CD4-positive, alpha-beta T cell treated with Interferon gamma for 1 hour (primary cell): ENCODE measurements around the gene ABL1.

ENCODE experiments used
- DNase-seq: peaks from one replicate; pipeline ENCODE4 v3.0.0-alpha.2; 2020

ABL1 gene

DNA sequence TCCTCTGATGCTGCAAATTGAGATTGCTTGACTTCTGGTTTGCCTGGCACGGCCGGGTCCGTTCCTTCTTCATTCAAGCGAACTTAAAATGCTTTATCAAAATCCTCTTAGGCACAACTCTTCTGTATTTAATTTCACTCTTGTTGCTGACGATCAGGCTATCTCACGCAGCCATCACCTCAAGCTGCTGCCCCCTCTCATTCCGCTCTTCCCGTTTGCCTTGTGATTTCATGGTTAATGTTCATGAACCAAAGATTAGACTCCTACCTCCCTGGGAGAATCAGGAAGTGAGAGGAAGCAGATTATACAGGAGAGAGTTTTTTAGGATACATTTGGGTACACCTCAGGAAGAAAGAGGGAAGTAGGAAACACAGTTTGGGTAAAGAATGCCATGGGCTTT, 38.9 kb downstream of the ABL1 start:
- DNase-seq, result no peak

DNA sequence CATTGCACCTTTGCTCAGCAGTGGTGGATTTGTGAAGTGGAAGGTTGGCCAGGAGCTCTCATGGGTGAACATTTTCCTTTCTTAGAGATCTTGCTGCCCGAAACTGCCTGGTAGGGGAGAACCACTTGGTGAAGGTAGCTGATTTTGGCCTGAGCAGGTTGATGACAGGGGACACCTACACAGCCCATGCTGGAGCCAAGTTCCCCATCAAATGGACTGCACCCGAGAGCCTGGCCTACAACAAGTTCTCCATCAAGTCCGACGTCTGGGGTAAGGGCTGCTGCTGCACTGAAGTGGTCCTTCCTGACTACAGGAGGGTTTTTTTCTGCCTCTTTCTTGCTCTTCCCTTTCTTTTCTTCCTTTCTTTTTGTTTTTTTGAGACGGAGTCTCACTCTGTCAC, 39.7 kb downstream of the ABL1 start:
- DNase-seq, result no peak

GRCh38 chr9:130877300-130877699, 42.2 kb downstream of the ABL1 start:
- no peak for DNase-seq

DNA sequence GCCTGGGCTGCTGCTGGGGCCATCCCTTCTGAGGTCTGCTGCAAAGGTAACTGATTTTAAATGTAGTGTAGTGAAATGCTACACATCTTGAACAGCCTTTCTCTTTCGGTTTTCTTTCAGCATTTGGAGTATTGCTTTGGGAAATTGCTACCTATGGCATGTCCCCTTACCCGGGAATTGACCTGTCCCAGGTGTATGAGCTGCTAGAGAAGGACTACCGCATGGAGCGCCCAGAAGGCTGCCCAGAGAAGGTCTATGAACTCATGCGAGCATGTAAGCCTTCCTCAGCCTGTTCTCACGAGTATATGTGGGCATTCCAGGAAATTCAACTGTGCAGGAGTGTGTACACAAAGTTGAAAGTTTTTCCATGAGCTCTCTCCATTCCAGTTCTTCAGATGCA, 43.2 kb downstream of the ABL1 start:
- no peak for DNase-seq

GRCh38 chr9:130879863-130880411, 44.9 kb downstream of the ABL1 start:
- no peak for DNase-seq

GRCh38 chr9:130880599-130881220, 45.7 kb downstream of the ABL1 start:
- no peak for DNase-seq

GRCh38 chr9:130881516-130881915, 46.5 kb downstream of the ABL1 start:
- DNase-seq, result no peak

GRCh38 chr9:130882696-130883225, 47.7 kb downstream of the ABL1 start:
- no peak for DNase-seq

GRCh38 chr9:130883479-130883878, 48.4 kb downstream of the ABL1 start:
- no peak for DNase-seq

DNA sequence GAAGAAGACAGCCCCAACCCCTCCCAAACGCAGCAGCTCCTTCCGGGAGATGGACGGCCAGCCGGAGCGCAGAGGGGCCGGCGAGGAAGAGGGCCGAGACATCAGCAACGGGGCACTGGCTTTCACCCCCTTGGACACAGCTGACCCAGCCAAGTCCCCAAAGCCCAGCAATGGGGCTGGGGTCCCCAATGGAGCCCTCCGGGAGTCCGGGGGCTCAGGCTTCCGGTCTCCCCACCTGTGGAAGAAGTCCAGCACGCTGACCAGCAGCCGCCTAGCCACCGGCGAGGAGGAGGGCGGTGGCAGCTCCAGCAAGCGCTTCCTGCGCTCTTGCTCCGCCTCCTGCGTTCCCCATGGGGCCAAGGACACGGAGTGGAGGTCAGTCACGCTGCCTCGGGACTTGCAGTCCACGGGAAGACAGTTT, 49.1 kb downstream of the ABL1 start:
- DNase-seq, result no peak

- no peak for DNase-seq
Observed at GRCh38 chr9:130884542-130885483, 49.8 kb downstream of the ABL1 start.

- DNase-seq, result no peak
Observed at GRCh38 chr9:130885484-130886375, 50.7 kb downstream of the ABL1 start.

DNA sequence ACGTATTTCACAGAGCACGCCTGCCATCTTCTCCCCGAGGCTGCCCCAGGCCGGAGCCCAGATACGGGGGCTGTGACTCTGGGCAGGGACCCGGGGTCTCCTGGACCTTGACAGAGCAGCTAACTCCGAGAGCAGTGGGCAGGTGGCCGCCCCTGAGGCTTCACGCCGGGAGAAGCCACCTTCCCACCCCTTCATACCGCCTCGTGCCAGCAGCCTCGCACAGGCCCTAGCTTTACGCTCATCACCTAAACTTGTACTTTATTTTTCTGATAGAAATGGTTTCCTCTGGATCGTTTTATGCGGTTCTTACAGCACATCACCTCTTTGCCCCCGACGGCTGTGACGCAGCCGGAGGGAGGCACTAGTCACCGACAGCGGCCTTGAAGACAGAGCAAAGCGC, 51.9 kb downstream of the ABL1 start:
- DNase-seq, result no peak

- DNase-seq, result no peak
Observed at GRCh38 chr9:130887494-130888144, 52.6 kb downstream of the ABL1 start.

GRCh38 chr9:130888146-130888885, 53.3 kb downstream of the ABL1 start:
- no peak for DNase-seq

DNA sequence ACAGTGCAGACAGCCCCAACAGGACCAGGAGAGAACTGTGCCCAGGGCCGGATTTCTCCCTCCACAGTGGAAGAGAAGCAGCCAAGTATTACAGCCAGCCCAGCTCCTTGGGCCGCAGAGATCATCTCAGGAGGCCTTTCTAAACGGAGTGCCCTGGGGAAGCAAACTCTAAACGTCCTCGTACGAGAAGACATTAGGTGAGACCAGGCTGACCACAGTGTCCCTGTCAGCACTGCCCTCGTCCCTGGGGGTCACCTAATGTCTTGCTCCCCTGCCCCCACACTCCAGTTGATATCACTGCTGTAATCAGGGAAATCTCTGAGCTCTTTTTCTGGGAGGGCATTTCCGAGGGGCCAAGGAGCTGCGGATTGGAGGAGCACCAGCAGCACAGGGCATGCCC, 55.1 kb downstream of the ABL1 start:
- DNase-seq, result no peak

- no peak for DNase-seq
Observed at GRCh38 chr9:130890870-130891687, 56.0 kb downstream of the ABL1 start.

DNA sequence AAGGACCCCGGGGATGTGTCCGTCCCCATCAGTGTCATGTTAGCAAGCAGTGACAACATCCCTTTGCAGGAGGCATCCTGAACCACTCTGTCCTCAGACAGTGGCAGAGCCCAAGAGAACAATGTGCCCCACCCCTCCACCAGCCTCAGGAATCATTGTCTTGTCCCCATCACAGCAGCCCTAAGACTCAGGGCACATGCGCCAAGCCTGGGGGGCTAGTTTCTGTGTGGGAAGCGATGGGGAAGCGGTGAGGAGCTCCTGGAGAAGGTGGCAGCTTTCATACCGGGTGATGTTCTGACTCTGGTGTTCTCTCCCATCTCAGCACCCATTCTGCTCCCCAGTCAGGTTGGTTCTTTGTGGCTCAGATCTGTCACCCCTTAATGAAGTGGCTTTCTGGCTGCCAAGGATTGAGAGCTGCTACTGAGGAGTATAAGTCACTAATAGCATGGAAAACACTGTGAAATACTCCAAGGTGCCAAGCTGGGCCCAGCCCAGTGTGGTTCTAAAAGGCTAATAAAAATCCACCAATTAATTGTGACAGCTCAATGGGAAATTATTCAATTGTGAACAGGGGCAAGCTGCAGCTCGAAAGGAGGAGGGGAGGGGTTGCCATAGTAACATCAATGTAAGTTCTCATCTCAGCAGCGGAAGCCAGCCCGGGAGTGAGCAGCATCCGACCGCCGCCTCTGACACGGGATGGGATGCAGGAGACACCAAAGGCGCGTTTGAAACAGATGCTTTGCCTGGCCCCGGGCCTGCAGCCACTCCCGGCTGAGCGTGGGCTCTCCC, 56.8 kb downstream of the ABL1 start:
- no peak for DNase-seq

DNA sequence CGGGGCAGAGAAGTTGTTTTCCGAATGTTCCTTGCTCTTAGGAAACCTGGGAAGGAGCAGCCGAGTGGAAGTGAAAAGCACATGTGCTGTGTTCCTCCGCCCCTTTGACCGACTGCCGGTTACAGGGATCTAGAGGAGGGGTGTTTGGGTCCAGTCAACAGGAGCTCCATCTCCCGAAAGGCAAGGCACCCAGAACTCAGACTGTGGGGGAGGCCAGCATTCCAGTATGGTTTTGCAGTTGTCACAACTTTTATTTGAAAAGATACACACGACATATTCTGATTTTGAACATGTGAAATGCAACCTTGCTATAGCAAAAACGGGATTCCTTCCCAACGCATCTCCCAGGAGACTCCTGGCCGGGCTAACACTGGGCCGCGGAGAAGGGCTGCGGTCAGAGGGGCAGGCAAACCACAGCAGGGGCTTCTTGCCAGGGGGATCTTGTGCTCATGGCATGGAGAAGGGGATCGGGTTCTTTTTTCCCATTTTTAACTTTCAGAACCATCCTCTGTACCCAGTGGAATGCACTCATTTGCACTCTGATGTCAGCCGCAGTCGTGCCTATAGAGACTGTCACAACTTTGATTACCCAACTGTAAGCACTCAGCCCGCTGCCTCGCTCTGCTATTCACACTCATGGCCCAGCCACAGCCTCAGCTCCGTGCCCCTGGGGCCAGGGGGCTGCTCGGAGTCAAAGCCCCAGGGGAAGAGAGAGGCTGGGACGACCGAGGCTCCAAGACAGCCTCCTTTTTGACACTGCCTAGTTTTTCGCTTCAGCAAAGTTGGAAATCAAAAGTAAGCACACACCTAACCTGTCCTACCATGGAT, 57.6 kb downstream of the ABL1 start:
- DNase-seq, result no peak
